Right ventricle myocardium inferior (tissue), 1 donor: ENCODE results near the gene ABHD18. TPM values are rescaled to one million over a fixed set of nuclear protein-coding genes. Genes with fewer than 3 reads are reported as not detected.
"Not testable (repeated sequence)": the region's sequence is repeated elsewhere in the genome, so short reads cannot be mapped to it uniquely, and the experiment has no call there.

ENCODE experiments used
- ATAC-seq: fragments of 200-7000 bp; cut with Tn5 transposase; one replicate; pipeline ENCODE4 v1.9.1; 2020; ENCODE audit warnings: mild to moderate bottlenecking, moderate library complexity
- DNase-seq: peaks from one replicate; pipeline ENCODE4 v3.0.0; 2021; ENCODE audit errors: missing footprints
- intact Hi-C: fragments of 100-400 bp; cut with DNase I; formaldehyde crosslinking; loops from one replicate; pipeline ENCODE4 v1.11.0; 2022
- total RNA-seq: library from RNA; stranded (reverse); fragmentation: NEBNext Ultra II Directional; extraction: Animal tissue kit (Norgen Biotek cat#: 25700); gene quantifications from one replicate; pipeline ENCODE4 v1.2.1, GENCODE V29; 2021
- donor health status: DM: no; HTN: yes; CAD: no; lungs with severe emphysema.

ABHD18 gene
- total RNA-seq, 1 donor from 2014 or later, result 11.5 TPM

GRCh38 chr4:127975121-127975770 lies 10.0 kb downstream of the ABHD18 start:
- intact Hi-C loops, result no loop called here
- ATAC-seq (no peak), DNase-seq (no peak)

- no peak for DNase-seq
- ATAC-seq, result no peak
- intact Hi-C loops, result no loop called here
These were observed 13.7 kb downstream of the ABHD18 start for GRCh38 chr4:127978930-127979329.

GRCh38 chr4:127982445-127982844 lies 17.2 kb downstream of the ABHD18 start:
- ATAC-seq, result no peak

GRCh38 chr4:127985989-127986388 lies 20.8 kb downstream of the ABHD18 start:
- no peak for DNase-seq
- no peak for ATAC-seq
- intact Hi-C loops, result no loop called here

More at GRCh38 chr4:127982445-127982844, 17.2 kb downstream of the ABHD18 start:
- DNase-seq, result no peak
- intact Hi-C loops, result no loop called here

- no peak for ATAC-seq
- no peak for DNase-seq
- intact Hi-C loops, result no loop called here
These were observed 23.4 kb downstream of the ABHD18 start for GRCh38 chr4:127988638-127989037.

- no peak for ATAC-seq
- intact Hi-C loops, result no loop called here
- DNase-seq, result no peak
These were observed 27.9 kb downstream of the ABHD18 start for GRCh38 chr4:127993151-127993550.

- ATAC-seq (no peak), DNase-seq (no peak)
- intact Hi-C loops, result no loop called here
These were observed 30.6 kb downstream of the ABHD18 start for GRCh38 chr4:127995776-127996175.

- intact Hi-C loops, ATAC-seq, DNase-seq: not testable (repeated sequence)
These were observed 31.3 kb downstream of the ABHD18 start for GRCh38 chr4:127996521-127996920.

- DNase-seq (no peak), ATAC-seq (peak; percentile 54)
- intact Hi-C loops, result no loop called here
These were observed 32.6 kb downstream of the ABHD18 start for GRCh38 chr4:127997534-127998388.

GRCh38 chr4:128006592-128006991 lies 41.4 kb downstream of the ABHD18 start:
- DNase-seq, result no peak
- intact Hi-C loops, result no loop called here
- no peak for ATAC-seq

- intact Hi-C loops, result no loop called here
- no peak for ATAC-seq
- no peak for DNase-seq
These were observed 44.2 kb downstream of the ABHD18 start for GRCh38 chr4:128009428-128009827.

GRCh38 chr4:128025319-128025718 lies 60.1 kb downstream of the ABHD18 start:
- no peak for DNase-seq
- no peak for ATAC-seq
- intact Hi-C loops, result no loop called here

- DNase-seq (no peak), ATAC-seq (no peak)
- intact Hi-C loops, result no loop called here
These were observed 64.7 kb downstream of the ABHD18 start for GRCh38 chr4:128029907-128030306.

GRCh38 chr4:128031756-128032384 lies 66.7 kb downstream of the ABHD18 start:
- DNase-seq (no peak), ATAC-seq (no peak)
- intact Hi-C loops, result no loop called here

- intact Hi-C loops, result no loop called here
- ATAC-seq (no peak), DNase-seq (no peak)
These were observed 74.4 kb downstream of the ABHD18 start for GRCh38 chr4:128039568-128039967.

GRCh38 chr4:128047019-128047418 lies 81.8 kb downstream of the ABHD18 start:
- ATAC-seq, intact Hi-C loops, DNase-seq: not testable (repeated sequence)

GRCh38 chr4:128047514-128047913 lies 82.3 kb downstream of the ABHD18 start:
- intact Hi-C loops, DNase-seq, ATAC-seq: not testable (repeated sequence)

GRCh38 chr4:128051229-128051628 lies 86.0 kb downstream of the ABHD18 start:
- DNase-seq, intact Hi-C loops, ATAC-seq: not testable (repeated sequence)

- DNase-seq, intact Hi-C loops: not testable (repeated sequence)
These were observed 89.7 kb downstream of the ABHD18 start for GRCh38 chr4:128054907-128055306.

More at GRCh38 chr4:128054907-128055306, 89.7 kb downstream of the ABHD18 start:
- not testable (repeated sequence) for ATAC-seq
